ENCODE data around the gene IFNL4.

DNA sequence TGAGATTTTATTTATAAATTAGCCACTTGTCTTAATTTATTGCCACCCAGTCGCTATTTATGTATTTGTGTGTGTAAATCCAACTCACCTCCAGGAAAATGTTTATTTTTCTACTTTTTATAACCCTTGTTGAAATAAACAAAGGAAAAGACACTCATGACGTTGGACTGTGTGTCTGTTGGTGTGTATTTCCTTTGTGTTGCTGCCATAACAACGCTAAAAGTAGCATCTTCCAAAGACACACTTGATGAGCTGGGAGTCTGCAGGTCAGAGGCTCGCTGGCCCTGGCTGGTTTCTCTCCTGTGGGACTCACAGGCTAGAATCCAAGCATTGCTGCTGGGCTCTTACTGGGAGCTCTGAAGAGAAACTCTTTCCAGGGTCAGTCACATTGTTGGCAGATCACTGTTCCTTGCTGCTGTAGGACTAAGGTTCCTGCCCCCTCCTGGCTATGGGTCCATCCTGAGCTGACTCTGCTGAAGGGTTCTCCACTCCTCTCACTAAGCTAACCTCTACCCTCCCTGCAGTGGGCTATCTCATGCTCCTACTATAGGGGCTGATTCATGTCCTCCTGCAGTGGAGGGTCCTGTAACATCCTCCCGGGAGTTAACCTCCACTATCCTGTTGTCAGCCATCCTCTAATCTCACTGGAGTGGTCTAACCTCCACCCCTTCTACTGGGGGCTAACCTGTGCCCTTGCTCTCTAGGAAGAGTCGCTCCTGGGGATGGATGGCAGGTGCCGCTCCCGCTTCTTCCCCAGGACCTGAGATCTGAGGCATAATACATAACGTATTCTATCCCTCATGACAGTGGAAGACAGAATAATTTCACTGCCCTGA, 21.6 kb upstream of the IFNL4 start:
- TF ChIP-seq, protein P1, sequence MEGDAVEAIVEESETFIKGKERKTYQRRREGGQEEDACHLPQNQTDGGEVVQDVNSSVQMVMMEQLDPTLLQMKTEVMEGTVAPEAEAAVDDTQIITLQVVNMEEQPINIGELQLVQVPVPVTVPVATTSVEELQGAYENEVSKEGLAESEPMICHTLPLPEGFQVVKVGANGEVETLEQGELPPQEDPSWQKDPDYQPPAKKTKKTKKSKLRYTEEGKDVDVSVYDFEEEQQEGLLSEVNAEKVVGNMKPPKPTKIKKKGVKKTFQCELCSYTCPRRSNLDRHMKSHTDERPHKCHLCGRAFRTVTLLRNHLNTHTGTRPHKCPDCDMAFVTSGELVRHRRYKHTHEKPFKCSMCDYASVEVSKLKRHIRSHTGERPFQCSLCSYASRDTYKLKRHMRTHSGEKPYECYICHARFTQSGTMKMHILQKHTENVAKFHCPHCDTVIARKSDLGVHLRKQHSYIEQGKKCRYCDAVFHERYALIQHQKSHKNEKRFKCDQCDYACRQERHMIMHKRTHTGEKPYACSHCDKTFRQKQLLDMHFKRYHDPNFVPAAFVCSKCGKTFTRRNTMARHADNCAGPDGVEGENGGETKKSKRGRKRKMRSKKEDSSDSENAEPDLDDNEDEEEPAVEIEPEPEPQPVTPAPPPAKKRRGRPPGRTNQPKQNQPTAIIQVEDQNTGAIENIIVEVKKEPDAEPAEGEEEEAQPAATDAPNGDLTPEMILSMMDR (conservative IDR thresholded peaks at IDR 0.05; ENCODE audit: low read depth, low read length): no peak
- TF ChIP-seq BHLHE40 (IDR thresholded peaks at IDR 0.05; ENCODE audit: low read depth, low read length): no peak
- no peak for TF ChIP-seq POLR2A (IDR thresholded peaks at IDR 0.05; ENCODE audit: low read depth, low read length)

Data from IMR-90 (cell line).